GM18505 (cell line): ENCODE data around the gene FGFR2.

Source experiments
- ATAC-seq: cut with Tn5 transposase; IDR thresholded peaks from one replicate; pipeline ENCODE4 v1.9.1; 2021; ENCODE audit not compliant: unreplicated experiment
- POLR2A ChIP-seq: IDR thresholded peaks from 4 replicates; pipeline ENCODE4 v1.6.1; 2011; ENCODE audit warnings: borderline replicate concordance; ENCODE audit not compliant: insufficient read depth, insufficient read length; ENCODE audit errors: extremely low read depth

Gene FGFR2

GRCh38 chr10:121543545-121543944 lies 54.7 kb downstream of the FGFR2 start:
- TF ChIP-seq POLR2A = no peak
- ATAC-seq = no peak

- ATAC-seq = no peak
These were observed 56.7 kb downstream of the FGFR2 start for GRCh38 chr10:121541450-121542120.

GRCh38 chr10:121540732-121541395 lies 57.4 kb downstream of the FGFR2 start:
- ATAC-seq = no peak
- TF ChIP-seq POLR2A = no peak

More at GRCh38 chr10:121541450-121542120, 56.7 kb downstream of the FGFR2 start:
- no peak for TF ChIP-seq POLR2A

- no peak for ATAC-seq
- no peak for TF ChIP-seq POLR2A
These were observed 58.5 kb downstream of the FGFR2 start for GRCh38 chr10:121539786-121540185.

- no peak for ATAC-seq
These were observed 61.8 kb downstream of the FGFR2 start for GRCh38 chr10:121536310-121536913.

GRCh38 chr10:121535381-121535780 lies 62.9 kb downstream of the FGFR2 start:
- ATAC-seq = no peak
- TF ChIP-seq POLR2A = no peak

More at GRCh38 chr10:121536310-121536913, 61.8 kb downstream of the FGFR2 start:
- no peak for TF ChIP-seq POLR2A

GRCh38 chr10:121532292-121532864 lies 65.9 kb downstream of the FGFR2 start:
- no peak for ATAC-seq
- no peak for TF ChIP-seq POLR2A

- no peak for ATAC-seq
- TF ChIP-seq POLR2A = no peak
These were observed 66.4 kb downstream of the FGFR2 start for GRCh38 chr10:121531830-121532178.

- no peak for ATAC-seq
- no peak for TF ChIP-seq POLR2A
These were observed 67.0 kb downstream of the FGFR2 start for GRCh38 chr10:121531076-121531829.

GRCh38 chr10:121530481-121531075 lies 67.7 kb downstream of the FGFR2 start:
- TF ChIP-seq POLR2A = no peak
- ATAC-seq = no peak

DNA sequence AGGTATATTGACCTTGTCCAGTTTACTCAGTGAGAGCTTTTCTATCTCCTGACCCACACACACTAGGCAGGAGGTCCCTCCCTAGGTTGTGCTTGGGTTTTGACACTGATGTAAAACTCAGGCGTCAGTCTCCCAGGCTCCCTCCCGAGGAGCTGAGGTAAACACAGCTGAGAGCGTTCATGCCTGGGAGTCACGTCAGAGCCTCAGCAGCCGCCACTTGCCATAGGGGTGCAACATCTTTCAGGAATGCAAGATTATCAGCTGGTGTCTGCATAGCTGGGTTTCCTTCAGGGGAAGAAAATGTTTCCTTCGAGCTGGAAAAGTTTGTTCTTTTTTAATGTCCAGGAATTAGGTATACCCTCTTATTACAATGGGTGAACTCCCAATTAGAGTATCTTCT lies 70.6 kb downstream of the FGFR2 start:
- no peak for TF ChIP-seq POLR2A
- no peak for ATAC-seq

- TF ChIP-seq POLR2A = no peak
- ATAC-seq = no peak
These were observed 71.4 kb downstream of the FGFR2 start for GRCh38 chr10:121526801-121527221.
